ENCODE measurements around the gene CAMK2G. TPM values are rescaled to one million over a fixed set of nuclear protein-coding genes. Genes with fewer than 3 reads are reported as not detected.

The CAMK2G gene
- total RNA-seq, 1 donor from 2014 or later, result 48.9 TPM

- Histone ChIP-seq H3K36me3 (peaks cover 4 to 20% of the 10 kb centered on the region in 2 donors), H3K27me3 (no peaks in the 10 kb centered on the region), H3K4me1 (peaks cover 45% of the 10 kb centered on the region), H3K9me3 (no peaks in the 10 kb centered on the region), H3K4me3 (no peak overlapping the region), H3K27ac (no peak overlapping the region)
- TF ChIP-seq POLR2A (IDR thresholded peaks at IDR 0.05) (no peak), POLR2AphosphoS5 (IDR thresholded peaks at IDR 0.05; ENCODE audit: insufficient read depth in 1 of 2, low read depth in 1 of 2) (no peak), CTCF (IDR thresholded peaks at IDR 0.05) (no peak)
- no peak for DNase-seq (ENCODE audit: extremely low spot score in 2 of 2)
- intact Hi-C loops (cut with DNase I), result no loop called here
These were observed 57.2 kb downstream of the CAMK2G start for GRCh38 chr10:73816917-73817729.

GRCh38 chr10:73815719-73816030 is 58.7 kb downstream of the CAMK2G start:
- no peak for DNase-seq (ENCODE audit: extremely low spot score in 2 of 2)
- intact Hi-C loops (cut with DNase I), result no loop called here
- no peak for TF ChIP-seq POLR2A (IDR thresholded peaks at IDR 0.05)
- TF ChIP-seq CTCF (IDR thresholded peaks at IDR 0.05), result no peak
- TF ChIP-seq POLR2AphosphoS5 (IDR thresholded peaks at IDR 0.05; ENCODE audit: insufficient read depth in 1 of 2, low read depth in 1 of 2), result no peak
- Histone ChIP-seq H3K9me3 (no peaks in the 10 kb centered on the region), H3K36me3 (peaks cover 4 to 20% of the 10 kb centered on the region in 2 donors), H3K4me1 (peaks cover 48% of the 10 kb centered on the region), H3K27ac (no peak overlapping the region), H3K4me3 (no peak overlapping the region), H3K27me3 (no peaks in the 10 kb centered on the region)

- intact Hi-C loops (cut with DNase I), result no loop called here
- TF ChIP-seq CTCF (IDR thresholded peaks at IDR 0.05) (no peak), POLR2AphosphoS5 (IDR thresholded peaks at IDR 0.05; ENCODE audit: insufficient read depth in 1 of 2, low read depth in 1 of 2) (no peak), POLR2A (IDR thresholded peaks at IDR 0.05) (no peak)
- Histone ChIP-seq H3K27me3 (no peaks in the 10 kb centered on the region), H3K27ac (no peak overlapping the region), H3K4me1 (peaks cover 53% of the 10 kb centered on the region), H3K36me3 (peaks cover 4 to 20% of the 10 kb centered on the region in 2 donors), H3K4me3 (no peak overlapping the region), H3K9me3 (no peaks in the 10 kb centered on the region)
- no peak for DNase-seq (ENCODE audit: extremely low spot score in 2 of 2)
These were observed 59.2 kb downstream of the CAMK2G start for GRCh38 chr10:73814896-73815718.

- intact Hi-C loops (cut with DNase I), result no loop called here
- no peak overlapping the region for H3K27ac ChIP-seq
- no peak for DNase-seq (ENCODE audit: extremely low spot score in 2 of 2)
These were observed 60.0 kb downstream of the CAMK2G start for GRCh38 chr10:73814276-73814895.

More at GRCh38 chr10:73814276-73814895, 60.0 kb downstream of the CAMK2G start:
- Histone ChIP-seq H3K27me3 (no peaks in the 10 kb centered on the region), H3K9me3 (no peaks in the 10 kb centered on the region), H3K4me3 (no peak overlapping the region), H3K36me3 (peaks cover 1 to 20% of the 10 kb centered on the region in 2 donors), H3K4me1 (peaks cover 50% of the 10 kb centered on the region)
- TF ChIP-seq CTCF (IDR thresholded peaks at IDR 0.05) (no peak), POLR2AphosphoS5 (IDR thresholded peaks at IDR 0.05; ENCODE audit: insufficient read depth in 1 of 2, low read depth in 1 of 2) (no peak), POLR2A (IDR thresholded peaks at IDR 0.05) (no peak)

Data from vagina (tissue), 2 donors.